ENCODE results near the gene SLC9A4.

SLC9A4 gene

GRCh38 chr2:102523651-102524050 is 50.6 kb downstream of the SLC9A4 start:
- no peak overlapping the region for H3K4me3 ChIP-seq (ENCODE audit: low read depth, low read length)
- no peak for DNase-seq (ENCODE audit: low read depth)

GRCh38 chr2:102527086-102527485 is 54.1 kb downstream of the SLC9A4 start:
- TF ChIP-seq, protein P1, sequence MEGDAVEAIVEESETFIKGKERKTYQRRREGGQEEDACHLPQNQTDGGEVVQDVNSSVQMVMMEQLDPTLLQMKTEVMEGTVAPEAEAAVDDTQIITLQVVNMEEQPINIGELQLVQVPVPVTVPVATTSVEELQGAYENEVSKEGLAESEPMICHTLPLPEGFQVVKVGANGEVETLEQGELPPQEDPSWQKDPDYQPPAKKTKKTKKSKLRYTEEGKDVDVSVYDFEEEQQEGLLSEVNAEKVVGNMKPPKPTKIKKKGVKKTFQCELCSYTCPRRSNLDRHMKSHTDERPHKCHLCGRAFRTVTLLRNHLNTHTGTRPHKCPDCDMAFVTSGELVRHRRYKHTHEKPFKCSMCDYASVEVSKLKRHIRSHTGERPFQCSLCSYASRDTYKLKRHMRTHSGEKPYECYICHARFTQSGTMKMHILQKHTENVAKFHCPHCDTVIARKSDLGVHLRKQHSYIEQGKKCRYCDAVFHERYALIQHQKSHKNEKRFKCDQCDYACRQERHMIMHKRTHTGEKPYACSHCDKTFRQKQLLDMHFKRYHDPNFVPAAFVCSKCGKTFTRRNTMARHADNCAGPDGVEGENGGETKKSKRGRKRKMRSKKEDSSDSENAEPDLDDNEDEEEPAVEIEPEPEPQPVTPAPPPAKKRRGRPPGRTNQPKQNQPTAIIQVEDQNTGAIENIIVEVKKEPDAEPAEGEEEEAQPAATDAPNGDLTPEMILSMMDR (conservative IDR thresholded peaks at IDR 0.05; ENCODE audit: low read depth, low read length): no peak
- no peak for DNase-seq (ENCODE audit: low read depth)

More at GRCh38 chr2:102523651-102524050, 50.6 kb downstream of the SLC9A4 start:
- TF ChIP-seq, protein P1 (conservative IDR thresholded peaks at IDR 0.05; ENCODE audit: low read depth, low read length): no peak

GRCh38 chr2:102538491-102538890 is 65.5 kb downstream of the SLC9A4 start:
- H3K4me3 ChIP-seq (ENCODE audit: low read depth, low read length): no peak overlapping the region
- TF ChIP-seq, protein P1 (conservative IDR thresholded peaks at IDR 0.05; ENCODE audit: low read depth, low read length): no peak
- DNase-seq (ENCODE audit: low read depth): no peak

More at GRCh38 chr2:102527086-102527485, 54.1 kb downstream of the SLC9A4 start:
- H3K4me3 ChIP-seq (ENCODE audit: low read depth, low read length): no peak overlapping the region

GRCh38 chr2:102540882-102541281 is 67.9 kb downstream of the SLC9A4 start:
- TF ChIP-seq, protein P1 (conservative IDR thresholded peaks at IDR 0.05; ENCODE audit: low read depth, low read length): no peak

GRCh38 chr2:102544182-102544581 is 71.2 kb downstream of the SLC9A4 start:
- no peak overlapping the region for H3K4me3 ChIP-seq (ENCODE audit: low read depth, low read length)
- TF ChIP-seq, protein P1 (conservative IDR thresholded peaks at IDR 0.05; ENCODE audit: low read depth, low read length): no peak
- no peak for DNase-seq (ENCODE audit: low read depth)

More at GRCh38 chr2:102540882-102541281, 67.9 kb downstream of the SLC9A4 start:
- DNase-seq (ENCODE audit: low read depth): no peak
- no peak overlapping the region for H3K4me3 ChIP-seq (ENCODE audit: low read depth, low read length)

DNA sequence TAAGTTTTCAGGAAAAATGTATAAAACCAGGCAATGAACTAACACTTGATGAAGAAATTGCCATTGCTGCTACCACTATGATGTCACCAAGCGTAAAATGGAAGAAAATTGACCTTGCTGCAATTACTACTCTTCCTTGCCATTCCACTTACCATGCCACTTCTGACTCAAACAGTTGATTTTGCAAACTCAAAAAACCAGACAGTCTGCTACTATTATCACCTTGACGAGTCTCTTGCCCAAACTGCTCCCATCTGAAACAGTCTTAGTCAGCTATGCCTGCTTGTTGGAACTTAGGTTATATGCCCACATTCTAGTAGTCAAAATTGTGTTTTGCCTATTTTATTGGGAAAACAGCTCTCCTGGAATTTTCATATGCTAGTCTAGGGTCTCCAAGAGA is 74.4 kb downstream of the SLC9A4 start:
- no peak overlapping the region for H3K4me3 ChIP-seq (ENCODE audit: low read depth, low read length)
- TF ChIP-seq, protein P1 (conservative IDR thresholded peaks at IDR 0.05; ENCODE audit: low read depth, low read length): no peak
- no peak for DNase-seq (ENCODE audit: low read depth)

GRCh38 chr2:102549027-102549426 is 76.0 kb downstream of the SLC9A4 start:
- TF ChIP-seq, protein P1 (conservative IDR thresholded peaks at IDR 0.05; ENCODE audit: low read depth, low read length): no peak
- DNase-seq (ENCODE audit: low read depth): no peak

More at GRCh38 chr2:102549027-102549426, 76.0 kb downstream of the SLC9A4 start:
- H3K4me3 ChIP-seq (ENCODE audit: low read depth, low read length): no peak overlapping the region
